Measurements from ENCODE around the gene FUT2. TPM values are rescaled to one million over a fixed set of nuclear protein-coding genes. Genes with fewer than 3 reads are reported as not detected.

Gene FUT2
- total and polyA plus RNA-seq, 2 of the 13 experiments (the other 11 are each of a cell fraction or from before 2014, with no cell fraction given), result 0.07 TPM; not detected in 1

- TF ChIP-seq ARID2 (CRISPR knock-in tag; IDR thresholded peaks at IDR 0.05; ENCODE audit: borderline replicate concordance) (no peak), SYNCRIP (IDR thresholded peaks at IDR 0.05; ENCODE audit: insufficient read depth, low read depth, low read length) (no peak), ZFYVE20 (CRISPR knock-in tag; IDR thresholded peaks at IDR 0.05; ENCODE audit: borderline replicate concordance, low read depth) (no peak), LCORL (IDR thresholded peaks at IDR 0.05) (peak; percentile 56; the same call in 1 of the 2 replicates), LCORL (CRISPR knock-in tag; IDR thresholded peaks at IDR 0.05) (peak; percentile 93), NRL (CRISPR knock-in tag; IDR thresholded peaks at IDR 0.05; ENCODE audit: borderline replicate concordance) (peak; percentile 18; the same call in 1 of the 2 replicates), ZFY (CRISPR knock-in tag; IDR thresholded peaks at IDR 0.05) (peak; percentile 73), ZEB1 (IDR thresholded peaks at IDR 0.05; ENCODE audit: insufficient replicate concordance, low read depth) (peak; percentile 51), BCL6 (CRISPR knock-in tag; IDR thresholded peaks at IDR 0.05) (peak; percentile 83), PRPF4 (IDR thresholded peaks at IDR 0.05; ENCODE audit: low read depth, low read length, poor library complexity, severe bottlenecking) (peak; percentile 80), NCOA1 (CRISPR knock-in tag; IDR thresholded peaks at IDR 0.05) (no peak), AHR (CRISPR knock-in tag; IDR thresholded peaks at IDR 0.05) (no peak), RARA (CRISPR knock-in tag; IDR thresholded peaks at IDR 0.05) (peak; percentile 96), ZNF687 (CRISPR knock-in tag; IDR thresholded peaks at IDR 0.05) (peak; percentile 68), SMAD1 (CRISPR knock-in tag; IDR thresholded peaks at IDR 0.05; ENCODE audit: borderline replicate concordance, low read depth) (0 out of 2 replicates have a peak, but pooled peaks have one; percentile 9), ATF5 (CRISPR knock-in tag; IDR thresholded peaks at IDR 0.05; ENCODE audit: low read depth) (no peak), ZNF160 (CRISPR knock-in tag; IDR thresholded peaks at IDR 0.05) (no peak), SMC3 (IDR thresholded peaks at IDR 0.05; ENCODE audit: low read length) (no peak), FOXP4 (CRISPR knock-in tag; IDR thresholded peaks at IDR 0.05) (no peak), PRDM10 (CRISPR knock-in tag; IDR thresholded peaks at IDR 0.05; ENCODE audit: low read depth) (peak; percentile 43; the same call in 1 of the 2 replicates)
Observed at GRCh38 chr19:48718711-48719231, 23.0 kb downstream of the FUT2 start (continued).
